WI38 (cell line): ENCODE results near the gene DOCK1.

Experiments
- H3K4me3 ChIP-seq: 2 replicates; pipeline ENCODE4 v1.5.1; 2011; ENCODE audit warnings: low read depth, mild to moderate bottlenecking, control low read depth, low read length
- TF ChIP-seq, protein P1 (sequence below): IDR thresholded peaks from 2 replicates; pipeline ENCODE4 v1.5.1; 2012; ENCODE audit warnings: low read depth, mild to moderate bottlenecking, control low read depth, low read length

Gene DOCK1

DNA sequence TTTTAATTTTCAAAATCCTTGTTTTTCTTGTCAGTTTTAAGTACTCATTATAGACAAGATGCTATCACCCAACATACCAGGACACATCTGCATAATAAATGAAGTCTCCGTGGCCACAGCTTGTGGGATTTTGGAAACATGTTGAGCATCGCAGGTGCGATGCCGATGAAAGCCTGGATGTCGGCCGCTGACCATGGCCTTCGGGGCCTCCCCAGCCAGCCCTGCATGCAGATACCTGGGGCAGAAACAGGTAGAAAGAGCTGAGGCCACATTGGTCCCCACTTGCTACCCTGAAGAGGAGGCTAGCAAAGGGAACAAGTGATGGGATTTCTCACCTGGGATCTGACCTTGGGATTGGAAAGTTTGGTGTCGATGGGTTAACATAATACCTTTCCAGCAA lies 123.8 kb downstream of the DOCK1 start:
- no peak overlapping the region for H3K4me3 ChIP-seq
- TF ChIP-seq, protein P1, sequence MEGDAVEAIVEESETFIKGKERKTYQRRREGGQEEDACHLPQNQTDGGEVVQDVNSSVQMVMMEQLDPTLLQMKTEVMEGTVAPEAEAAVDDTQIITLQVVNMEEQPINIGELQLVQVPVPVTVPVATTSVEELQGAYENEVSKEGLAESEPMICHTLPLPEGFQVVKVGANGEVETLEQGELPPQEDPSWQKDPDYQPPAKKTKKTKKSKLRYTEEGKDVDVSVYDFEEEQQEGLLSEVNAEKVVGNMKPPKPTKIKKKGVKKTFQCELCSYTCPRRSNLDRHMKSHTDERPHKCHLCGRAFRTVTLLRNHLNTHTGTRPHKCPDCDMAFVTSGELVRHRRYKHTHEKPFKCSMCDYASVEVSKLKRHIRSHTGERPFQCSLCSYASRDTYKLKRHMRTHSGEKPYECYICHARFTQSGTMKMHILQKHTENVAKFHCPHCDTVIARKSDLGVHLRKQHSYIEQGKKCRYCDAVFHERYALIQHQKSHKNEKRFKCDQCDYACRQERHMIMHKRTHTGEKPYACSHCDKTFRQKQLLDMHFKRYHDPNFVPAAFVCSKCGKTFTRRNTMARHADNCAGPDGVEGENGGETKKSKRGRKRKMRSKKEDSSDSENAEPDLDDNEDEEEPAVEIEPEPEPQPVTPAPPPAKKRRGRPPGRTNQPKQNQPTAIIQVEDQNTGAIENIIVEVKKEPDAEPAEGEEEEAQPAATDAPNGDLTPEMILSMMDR = no peak

DNA sequence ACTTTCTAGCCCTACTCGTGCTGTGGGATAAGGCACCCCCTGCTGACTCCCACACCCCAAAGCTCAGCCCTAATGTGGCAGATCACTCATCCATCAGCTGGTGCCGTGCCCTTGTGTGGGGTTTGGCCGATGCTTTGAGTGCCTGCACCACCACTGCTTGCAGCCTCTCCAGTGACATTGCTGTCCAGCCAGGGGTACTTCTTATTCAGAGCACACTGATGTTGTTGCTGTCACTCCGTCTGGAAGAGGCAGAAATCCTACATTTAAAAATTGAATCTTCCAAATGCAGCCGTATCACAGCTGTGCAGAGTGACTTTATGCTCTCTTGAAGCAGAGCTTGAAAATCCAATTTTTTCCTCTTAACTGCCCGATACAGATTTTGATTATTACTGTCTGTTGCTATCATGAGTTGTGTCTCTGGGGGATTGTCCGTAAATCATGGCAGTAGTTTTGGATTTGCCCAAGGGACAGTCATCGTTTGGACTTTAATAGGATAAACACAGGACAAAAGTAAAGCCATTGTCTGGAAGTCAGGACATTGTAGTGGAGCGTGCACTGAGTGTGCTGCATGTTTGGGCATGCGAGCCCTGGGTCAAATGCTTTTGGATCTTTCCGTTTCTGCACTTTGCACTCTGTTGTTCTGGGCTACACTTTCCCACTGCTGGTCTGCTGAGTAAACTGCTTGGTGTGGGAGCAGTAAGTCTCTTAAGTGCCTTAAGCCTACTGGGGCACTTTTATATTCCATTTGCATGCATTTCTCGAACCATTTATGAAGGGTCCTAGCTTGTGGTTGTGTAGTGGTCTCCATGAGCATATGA lies 128.2 kb downstream of the DOCK1 start:
- H3K4me3 ChIP-seq = no peak overlapping the region
- TF ChIP-seq, protein P1 = no peak

DNA sequence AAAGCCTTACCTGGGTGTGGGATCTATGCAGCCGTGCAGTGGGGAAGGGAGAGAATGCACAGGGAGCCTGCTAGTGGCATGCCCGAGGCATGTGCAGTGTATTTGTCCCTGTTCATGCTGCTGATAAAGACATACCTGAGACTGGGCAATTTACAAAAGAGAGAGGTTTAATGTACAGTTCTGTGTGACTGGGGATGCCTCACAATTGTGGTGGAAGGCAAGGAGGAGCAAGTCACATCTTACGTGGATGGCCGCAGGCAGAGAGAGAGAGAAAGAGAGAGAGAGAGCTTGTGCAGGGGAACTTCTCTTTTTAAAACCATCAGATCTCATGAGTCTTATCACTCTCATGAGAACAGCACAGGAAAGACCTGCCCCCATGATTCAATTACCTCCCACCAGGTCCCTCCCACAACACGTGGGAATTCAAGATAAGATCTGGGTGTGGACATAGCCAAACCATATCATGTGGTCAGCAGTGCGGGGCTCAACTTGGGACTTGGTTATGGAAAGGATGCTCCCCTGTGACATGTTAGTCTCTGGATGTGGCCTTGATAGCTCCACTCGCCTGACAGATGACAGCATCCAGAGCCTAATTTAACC lies 128.9 kb downstream of the DOCK1 start:
- H3K4me3 ChIP-seq = no peak overlapping the region
- TF ChIP-seq, protein P1 = no peak

DNA sequence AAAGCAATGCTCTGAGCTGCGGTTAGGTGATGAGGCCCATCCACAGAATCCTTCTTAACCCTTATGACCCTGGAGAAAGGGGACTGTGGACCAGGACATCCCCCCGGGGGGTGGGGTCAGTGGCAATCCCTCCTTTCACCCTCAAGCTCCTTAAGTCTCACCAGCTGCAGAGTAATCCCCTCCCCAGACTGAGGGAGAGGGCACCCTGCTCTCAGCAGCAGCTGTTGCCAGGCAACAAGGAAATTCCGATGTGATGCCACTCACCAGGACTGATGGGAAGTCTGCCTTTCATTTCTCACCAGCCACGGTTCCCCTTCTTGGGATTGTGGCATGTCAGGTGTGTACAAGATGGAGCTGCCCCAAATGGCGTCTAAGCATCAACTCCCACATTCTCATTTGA lies 129.6 kb downstream of the DOCK1 start:
- TF ChIP-seq, protein P1 = no peak

DNA sequence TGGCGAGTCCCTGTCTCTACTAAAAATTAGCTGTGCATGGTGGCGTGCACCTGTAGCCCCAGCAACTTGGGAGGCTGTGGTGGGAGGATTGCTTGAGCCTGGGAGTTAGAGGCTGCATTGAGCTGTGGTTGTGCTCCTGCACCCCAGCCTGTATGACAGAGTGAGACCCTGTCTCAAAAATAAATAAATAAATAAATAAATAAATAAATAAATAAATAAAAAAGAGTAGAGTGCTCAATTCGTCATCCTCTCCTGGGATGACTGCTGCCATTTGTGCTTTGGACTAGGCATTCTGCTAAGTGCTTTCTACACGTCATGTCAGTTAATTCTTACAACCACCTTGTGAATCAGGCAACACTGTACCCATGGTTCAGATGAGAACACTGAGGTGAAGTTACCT lies 130.6 kb downstream of the DOCK1 start:
- TF ChIP-seq, protein P1 = no peak
- H3K4me3 ChIP-seq = no peak overlapping the region

More for the DNA sequence above, 129.6 kb downstream of the DOCK1 start:
- no peak overlapping the region for H3K4me3 ChIP-seq

DNA sequence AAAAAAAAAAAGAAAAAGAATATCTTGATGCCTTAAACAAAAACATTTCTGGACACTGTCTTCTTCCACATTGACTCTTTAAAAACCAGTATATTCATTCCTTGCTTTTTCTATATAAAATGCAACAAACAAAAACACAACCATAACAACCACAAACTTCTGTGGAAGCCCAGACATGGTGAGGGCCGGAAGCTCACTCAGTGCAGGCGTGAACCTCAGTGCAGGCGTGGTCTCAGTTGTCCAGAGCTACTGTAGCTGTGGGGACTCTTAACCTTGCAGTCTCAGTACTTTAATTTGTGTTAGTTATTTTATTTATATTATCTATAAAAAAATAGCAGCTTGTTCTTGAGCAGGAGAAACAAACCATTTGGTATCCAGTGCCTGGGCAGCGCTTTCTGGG lies 131.8 kb downstream of the DOCK1 start:
- TF ChIP-seq, protein P1 = no peak
- H3K4me3 ChIP-seq = no peak overlapping the region

DNA sequence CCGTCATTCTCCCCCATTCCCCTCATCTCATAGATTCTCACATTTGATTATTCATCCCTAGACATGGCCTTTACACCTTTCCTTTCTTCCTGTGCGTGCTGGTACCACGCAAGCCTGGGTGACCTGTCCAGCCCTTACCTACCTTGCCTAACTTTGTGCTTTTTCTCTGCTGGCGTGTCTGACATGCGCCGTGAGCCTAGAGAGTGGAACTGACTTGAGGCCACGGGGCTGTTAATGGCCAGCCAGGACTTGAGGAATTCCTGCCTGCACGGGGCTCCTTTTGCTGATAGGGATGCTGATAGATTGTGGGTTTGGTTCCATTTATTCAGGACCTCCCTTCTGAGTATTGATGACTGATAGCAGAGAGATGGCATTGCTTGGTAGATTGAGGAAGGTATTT lies 134.2 kb downstream of the DOCK1 start:
- H3K4me3 ChIP-seq = no peak overlapping the region
- TF ChIP-seq, protein P1 = no peak
